GM12801 (cell line): ENCODE measurements around the gene GABRR2.

Experiments used
- CTCF ChIP-seq: IDR thresholded peaks from one replicate; pipeline ENCODE4 v1.5.1; 2011; ENCODE audit warnings: control low read depth; ENCODE audit not compliant: insufficient read length; ENCODE audit errors: extremely low read depth

The GABRR2 gene

GRCh38 chr6:89355511-89356194 is 40.6 kb upstream of the GABRR2 start:
- no peak for TF ChIP-seq CTCF

- TF ChIP-seq CTCF: no peak
Observed at GRCh38 chr6:89353702-89354392, 38.7 kb upstream of the GABRR2 start.

- TF ChIP-seq CTCF: no peak
Observed at GRCh38 chr6:89353118-89353556, 38.0 kb upstream of the GABRR2 start.

- TF ChIP-seq CTCF: no peak
Observed at GRCh38 chr6:89352278-89353117, 37.4 kb upstream of the GABRR2 start, which contains the start of gene UBE2J1. Gene UBE2J1 (minus strand): TSS chr6:89352722. CDS start chr6:89352569, 153 bp downstream.

- no peak for TF ChIP-seq CTCF
Observed at GRCh38 chr6:89351671-89352277, 36.7 kb upstream of the GABRR2 start.

- TF ChIP-seq CTCF: no peak
Observed at GRCh38 chr6:89350281-89350966, 35.3 kb upstream of the GABRR2 start.

- no peak for TF ChIP-seq CTCF
Observed at GRCh38 chr6:89348372-89348771, 33.3 kb upstream of the GABRR2 start.
